Measurements from ENCODE around the gene DNAH14. TPM values are rescaled to one million over a fixed set of nuclear protein-coding genes. Genes with fewer than 3 reads are reported as not detected.

Gene DNAH14
- total and polyA plus RNA-seq, 2 of the 13 experiments (the other 11 are each of a cell fraction or from before 2014, with no cell fraction given) = 4.5 to 27.5 TPM

DNA sequence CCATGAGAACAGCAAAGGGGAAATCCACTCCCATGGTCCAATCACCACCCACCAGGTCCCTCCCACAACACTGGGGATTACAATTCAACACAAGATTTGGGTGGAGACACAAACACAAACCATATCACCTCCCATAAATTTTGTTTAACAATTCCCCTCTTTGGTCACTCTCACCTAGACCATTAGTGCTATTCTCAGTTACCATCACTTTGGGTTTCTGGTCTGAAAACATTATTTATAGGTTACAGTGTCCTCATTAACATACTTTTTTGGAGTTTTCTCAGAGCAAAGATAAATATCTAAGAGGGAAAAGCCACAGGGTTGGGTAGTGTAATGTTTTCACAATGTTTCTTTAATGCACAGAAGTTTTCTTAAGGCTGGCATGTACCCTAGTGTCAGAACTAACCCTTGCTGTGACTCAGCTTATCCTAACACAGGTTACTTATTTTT lies 47.7 kb upstream of the DNAH14 start:
- Histone ChIP-seq H3K36me3 (replicated peaks in 1 of 2; ENCODE audit: control insufficient read depth in 1 of 2, insufficient read depth in 2 of 2, low read length in 2 of 2) (no peaks in the 10 kb centered on the region), H3K4me2 (ENCODE audit: low read depth, low read length) (no peak overlapping the region), H3K4me3 (replicated peaks in 1 of 3; ENCODE audit: insufficient read depth in 1 of 3, low read depth in 2 of 3, low read length in 3 of 3) (no peak overlapping the region), H3K4me1 (ENCODE audit: insufficient read depth, low read length) (peaks cover 30% of the 10 kb centered on the region), H2AFZ (ENCODE audit: low read length) (no peak overlapping the region), H3K27ac (ENCODE audit: extremely low read length, insufficient read depth, low read length) (no peak overlapping the region), H3K9ac (ENCODE audit: insufficient read depth, low read depth, low read length) (no peak overlapping the region), H3K27me3 (ENCODE audit: control insufficient read depth in 1 of 2, insufficient read depth in 2 of 2, low read length in 2 of 2) (no peaks in the 10 kb centered on the region), H4K20me1 (ENCODE audit: insufficient read depth, low read length) (no peaks in the 10 kb centered on the region), H3K79me2 (ENCODE audit: insufficient read depth, low read length) (no peaks in the 10 kb centered on the region), H3K9me3 (ENCODE audit: low read length) (peaks cover 13% of the 10 kb centered on the region)
- TF ChIP-seq ISX (CRISPR knock-in tag; conservative IDR thresholded peaks at IDR 0.05) (no peak), NAIF1 (CRISPR knock-in tag; IDR thresholded peaks at IDR 0.05; ENCODE audit: borderline replicate concordance) (no peak), NFE2L1 (CRISPR knock-in tag; IDR thresholded peaks at IDR 0.05; ENCODE audit: borderline replicate concordance) (no peak), DNMT1 (CRISPR knock-in tag; IDR thresholded peaks at IDR 0.05) (no peak), MTF1 (CRISPR knock-in tag; IDR thresholded peaks at IDR 0.05) (no peak), RBFOX2 (IDR thresholded peaks at IDR 0.05; ENCODE audit: low read depth, low read length) (no peak), ZSCAN9 (CRISPR knock-in tag; IDR thresholded peaks at IDR 0.05; ENCODE audit: borderline replicate concordance) (no peak), ZNF720 (CRISPR knock-in tag; IDR thresholded peaks at IDR 0.05) (no peak), YEATS2 (CRISPR knock-in tag; IDR thresholded peaks at IDR 0.05; ENCODE audit: borderline replicate concordance) (no peak), FLYWCH1 (CRISPR knock-in tag; IDR thresholded peaks at IDR 0.05) (no peak), SKIL (CRISPR knock-in tag; IDR thresholded peaks at IDR 0.05; ENCODE audit: borderline replicate concordance) (no peak), TCF7 (IDR thresholded peaks at IDR 0.05; ENCODE audit: low read depth) (no peak), SRSF1 (optimal IDR thresholded peaks at IDR 0.05; ENCODE audit: low read depth, low read length) (no peak), HOXA7 (CRISPR knock-in tag; IDR thresholded peaks at IDR 0.05) (no peak), ZNF800 (CRISPR knock-in tag; IDR thresholded peaks at IDR 0.05) (no peak), ZNF549 (CRISPR knock-in tag; IDR thresholded peaks at IDR 0.05) (no peak), SOX5 (CRISPR knock-in tag; IDR thresholded peaks at IDR 0.05; ENCODE audit: borderline replicate concordance) (no peak), GLMP (CRISPR knock-in tag; IDR thresholded peaks at IDR 0.05; ENCODE audit: borderline replicate concordance) (no peak), POGK (CRISPR knock-in tag; conservative IDR thresholded peaks at IDR 0.05) (no peak)
- FAIRE-seq = no peak
- CTCF ChIA-PET (ENCODE audit: low intra/inter-chr PET ratio, low total read pairs) = no interaction called here
- no TSS peak for BruUV-seq (replicated peaks)
- in situ Hi-C loops (cut with HindIII; ENCODE audit: extremely low pct_ligation_motif_present, low pct_unique_long_range_greater_than_20kb) (no loop called here), intact Hi-C loops (cut with micrococcal nuclease; ENCODE audit: unreplicated experiment) (no loop called here)
- DNase-seq (ENCODE audit: low spot score) = no peak
- ATAC-seq = no peak
- POLR2A ChIA-PET = no interaction called here
